HEK293 (cell line): Measurements from ENCODE around the gene CAPN10.
A peak's percentile ranks its signal among the peaks of the same experiment; 100 is the strongest.

Experiments
- IKZF3 ChIP-seq: fragments of 450-650 bp; IDR thresholded peaks from 2 replicates; pipeline ENCODE4 v1.5.0; 2018; ENCODE audit warnings: missing biosample characterization, mild to moderate bottlenecking, missing genetic modification characterization, moderate library complexity
- KLF1 ChIP-seq: fragments of 450-650 bp; formaldehyde crosslinking; IDR thresholded peaks from 2 replicates; pipeline ENCODE4 v1.5.1; 2016; ENCODE audit warnings: missing biosample characterization, missing genetic modification characterization
- REPIN1 ChIP-seq: fragments of 450-650 bp; formaldehyde crosslinking; IDR thresholded peaks from 2 replicates; pipeline ENCODE4 v1.5.1; 2017; ENCODE audit warnings: missing biosample characterization, missing genetic modification characterization, low read depth
- SCRT2 ChIP-seq: fragments of 450-650 bp; formaldehyde crosslinking; IDR thresholded peaks from 2 replicates; pipeline ENCODE4 v1.5.1; 2016; ENCODE audit warnings: missing biosample characterization, missing genetic modification characterization
- SP2 ChIP-seq: fragments of 450-650 bp; formaldehyde crosslinking; IDR thresholded peaks from 2 replicates; pipeline ENCODE4 v1.5.1; 2016; ENCODE audit warnings: missing biosample characterization, missing genetic modification characterization
- ZBTB48 ChIP-seq: fragments of 450-650 bp; formaldehyde crosslinking; IDR thresholded peaks from 2 replicates; pipeline ENCODE4 v1.5.1; 2016; ENCODE audit warnings: missing biosample characterization, missing genetic modification characterization
- ZBTB7A ChIP-seq: fragments of 450-650 bp; formaldehyde crosslinking; IDR thresholded peaks from 2 replicates; pipeline ENCODE4 v1.5.1; 2016; ENCODE audit warnings: low read depth, missing biosample characterization, missing genetic modification characterization
- ZNF19 ChIP-seq: fragments of 450-650 bp; formaldehyde crosslinking; IDR thresholded peaks from 2 replicates; pipeline ENCODE4; 2016; ENCODE audit warnings: missing biosample characterization, missing genetic modification characterization, low read depth
- ZNF768 ChIP-seq: fragments of 450-650 bp; formaldehyde crosslinking; IDR thresholded peaks from 2 replicates; pipeline ENCODE4 v1.5.1; 2018; ENCODE audit warnings: missing biosample characterization, mild to moderate bottlenecking, missing genetic modification characterization
- ZSCAN23 ChIP-seq: fragments of 450-650 bp; formaldehyde crosslinking; IDR thresholded peaks from 2 replicates; pipeline ENCODE4 v1.5.1; 2016; ENCODE audit warnings: missing biosample characterization, missing genetic modification characterization
- ZSCAN30 ChIP-seq: fragments of 450-650 bp; IDR thresholded peaks from 2 replicates; pipeline ENCODE4 v1.5.1; 2018; ENCODE audit warnings: missing biosample characterization, mild to moderate bottlenecking, missing genetic modification characterization, moderate library complexity
- TF ChIP-seq, protein P1 (sequence below): fragments of 450-650 bp; formaldehyde crosslinking; IDR thresholded peaks from 2 replicates; pipeline ENCODE4 v1.5.1; 2016; ENCODE audit warnings: missing biosample characterization, missing genetic modification characterization
- TF ChIP-seq, protein P2 (sequence below): fragments of 450-650 bp; IDR thresholded peaks from 2 replicates; pipeline ENCODE4 v1.5.1; 2018; ENCODE audit warnings: missing biosample characterization, mild to moderate bottlenecking, missing genetic modification characterization
- TF ChIP-seq, protein P3 (sequence below): fragments of 450-650 bp; formaldehyde crosslinking; optimal IDR thresholded peaks from 2 replicates; pipeline ENCODE3; 2016; ENCODE audit warnings: missing biosample characterization, mild to moderate bottlenecking, missing genetic modification characterization
- TF ChIP-seq, protein P4 (sequence below): fragments of 450-650 bp; formaldehyde crosslinking; IDR thresholded peaks from 2 replicates; pipeline ENCODE4 v1.5.1; 2016; ENCODE audit warnings: missing biosample characterization, missing genetic modification characterization
- TF ChIP-seq, protein P5 (sequence below): fragments of 450-650 bp; IDR thresholded peaks from 2 replicates; pipeline ENCODE4 v1.5.1; 2018; ENCODE audit warnings: missing biosample characterization, missing genetic modification characterization
- TF ChIP-seq, protein P6 (sequence below): fragments of 450-650 bp; formaldehyde crosslinking; IDR thresholded peaks from 2 replicates; pipeline ENCODE4 v1.5.1; 2016; ENCODE audit warnings: missing biosample characterization, missing genetic modification characterization
- TF ChIP-seq, protein P7 (sequence below): fragments of 450-650 bp; formaldehyde crosslinking; IDR thresholded peaks from 2 replicates; pipeline ENCODE4 v1.5.1; 2016; ENCODE audit warnings: missing biosample characterization, missing genetic modification characterization
- TF ChIP-seq, protein P8 (sequence below): fragments of 450-650 bp; formaldehyde crosslinking; IDR thresholded peaks from 2 replicates; pipeline ENCODE4 v1.5.1; 2016; ENCODE audit warnings: missing biosample characterization, missing genetic modification characterization
- TF ChIP-seq, protein P9 (sequence below): fragments of 450-650 bp; formaldehyde crosslinking; IDR thresholded peaks from 2 replicates; pipeline ENCODE4 v1.5.1; 2016; ENCODE audit warnings: missing biosample characterization, missing genetic modification characterization, low read depth

Gene CAPN10

DNA sequence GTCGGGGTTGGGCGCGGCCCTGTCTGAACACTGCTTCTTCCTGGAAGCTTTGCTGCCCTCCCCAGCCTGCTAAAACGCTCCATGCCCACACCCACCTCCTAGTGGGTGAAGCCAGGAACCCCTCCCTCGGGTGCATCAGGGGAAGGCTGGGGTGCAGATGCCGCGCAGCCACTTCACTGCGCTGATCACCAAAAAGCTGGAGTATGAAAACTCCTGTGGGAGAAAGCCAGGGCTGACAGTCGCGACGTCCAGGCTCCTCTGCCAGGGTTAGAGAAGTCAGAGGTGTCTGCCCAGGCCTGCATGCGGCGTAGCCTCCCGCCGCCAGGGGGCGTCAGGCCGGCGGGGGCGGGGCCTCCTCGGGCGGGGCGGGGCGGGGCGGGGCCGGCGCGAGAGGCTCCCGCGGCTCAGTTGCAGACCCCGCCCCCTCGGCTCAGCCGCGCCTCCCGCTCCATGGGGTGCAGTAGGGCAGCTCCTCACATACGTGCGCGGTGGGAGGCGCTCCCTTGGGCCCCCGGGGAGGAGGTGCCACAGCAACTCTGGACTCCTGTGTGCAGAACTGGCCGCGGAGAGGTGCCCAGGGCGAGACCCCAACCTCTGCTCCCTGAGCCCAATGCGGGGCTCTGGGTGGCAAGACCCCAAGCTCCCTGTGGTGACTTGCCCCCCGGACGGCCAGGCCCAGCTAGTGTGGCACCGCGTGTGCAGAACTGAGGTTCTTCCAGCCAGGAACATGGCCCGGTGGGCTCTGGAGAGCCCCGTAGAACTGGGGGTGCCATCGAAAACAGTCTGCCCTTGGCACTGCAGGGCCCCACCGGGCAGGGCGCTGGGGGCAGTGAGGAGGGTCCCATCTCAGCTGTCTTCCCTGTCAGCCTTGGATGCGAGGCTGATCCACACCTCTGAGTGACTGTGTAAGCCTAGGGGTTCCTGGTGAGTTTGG is 20.1 kb upstream of the CAPN10 start (continued):
- no peak for TF ChIP-seq ZNF768 (tag by site-specific recombination)
- no peak for TF ChIP-seq IKZF3
- no peak for TF ChIP-seq ZNF19 (tag by site-specific recombination)
- peak; percentile 51 for TF ChIP-seq SP2 (tag by site-specific recombination)
- TF ChIP-seq, protein P1, sequence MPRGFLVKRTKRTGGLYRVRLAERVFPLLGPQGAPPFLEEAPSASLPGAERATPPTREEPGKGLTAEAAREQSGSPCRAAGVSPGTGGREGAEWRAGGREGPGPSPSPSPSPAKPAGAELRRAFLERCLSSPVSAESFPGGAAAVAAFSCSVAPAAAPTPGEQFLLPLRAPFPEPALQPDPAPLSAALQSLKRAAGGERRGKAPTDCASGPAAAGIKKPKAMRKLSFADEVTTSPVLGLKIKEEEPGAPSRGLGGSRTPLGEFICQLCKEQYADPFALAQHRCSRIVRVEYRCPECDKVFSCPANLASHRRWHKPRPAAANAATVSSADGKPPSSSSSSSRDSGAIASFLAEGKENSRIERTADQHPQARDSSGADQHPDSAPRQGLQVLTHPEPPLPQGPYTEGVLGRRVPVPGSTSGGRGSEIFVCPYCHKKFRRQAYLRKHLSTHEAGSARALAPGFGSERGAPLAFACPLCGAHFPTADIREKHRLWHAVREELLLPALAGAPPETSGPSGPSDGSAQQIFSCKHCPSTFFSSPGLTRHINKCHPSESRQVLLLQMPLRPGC = no peak
- TF ChIP-seq, protein P2, sequence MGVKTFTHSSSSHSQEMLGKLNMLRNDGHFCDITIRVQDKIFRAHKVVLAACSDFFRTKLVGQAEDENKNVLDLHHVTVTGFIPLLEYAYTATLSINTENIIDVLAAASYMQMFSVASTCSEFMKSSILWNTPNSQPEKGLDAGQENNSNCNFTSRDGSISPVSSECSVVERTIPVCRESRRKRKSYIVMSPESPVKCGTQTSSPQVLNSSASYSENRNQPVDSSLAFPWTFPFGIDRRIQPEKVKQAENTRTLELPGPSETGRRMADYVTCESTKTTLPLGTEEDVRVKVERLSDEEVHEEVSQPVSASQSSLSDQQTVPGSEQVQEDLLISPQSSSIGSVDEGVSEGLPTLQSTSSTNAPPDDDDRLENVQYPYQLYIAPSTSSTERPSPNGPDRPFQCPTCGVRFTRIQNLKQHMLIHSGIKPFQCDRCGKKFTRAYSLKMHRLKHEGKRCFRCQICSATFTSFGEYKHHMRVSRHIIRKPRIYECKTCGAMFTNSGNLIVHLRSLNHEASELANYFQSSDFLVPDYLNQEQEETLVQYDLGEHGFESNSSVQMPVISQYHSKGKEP (tag by site-specific recombination) = no peak
- TF ChIP-seq, protein P3, sequence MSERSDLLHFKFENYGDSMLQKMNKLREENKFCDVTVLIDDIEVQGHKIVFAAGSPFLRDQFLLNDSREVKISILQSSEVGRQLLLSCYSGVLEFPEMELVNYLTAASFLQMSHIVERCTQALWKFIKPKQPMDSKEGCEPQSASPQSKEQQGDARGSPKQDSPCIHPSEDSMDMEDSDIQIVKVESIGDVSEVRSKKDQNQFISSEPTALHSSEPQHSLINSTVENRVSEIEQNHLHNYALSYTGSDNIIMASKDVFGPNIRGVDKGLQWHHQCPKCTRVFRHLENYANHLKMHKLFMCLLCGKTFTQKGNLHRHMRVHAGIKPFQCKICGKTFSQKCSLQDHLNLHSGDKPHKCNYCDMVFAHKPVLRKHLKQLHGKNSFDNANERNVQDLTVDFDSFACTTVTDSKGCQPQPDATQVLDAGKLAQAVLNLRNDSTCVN (tag by site-specific recombination) = peak; percentile 37
- TF ChIP-seq, protein P4, sequence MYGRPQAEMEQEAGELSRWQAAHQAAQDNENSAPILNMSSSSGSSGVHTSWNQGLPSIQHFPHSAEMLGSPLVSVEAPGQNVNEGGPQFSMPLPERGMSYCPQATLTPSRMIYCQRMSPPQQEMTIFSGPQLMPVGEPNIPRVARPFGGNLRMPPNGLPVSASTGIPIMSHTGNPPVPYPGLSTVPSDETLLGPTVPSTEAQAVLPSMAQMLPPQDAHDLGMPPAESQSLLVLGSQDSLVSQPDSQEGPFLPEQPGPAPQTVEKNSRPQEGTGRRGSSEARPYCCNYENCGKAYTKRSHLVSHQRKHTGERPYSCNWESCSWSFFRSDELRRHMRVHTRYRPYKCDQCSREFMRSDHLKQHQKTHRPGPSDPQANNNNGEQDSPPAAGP = no peak
- 0 out of 2 replicates have a peak, but pooled peaks have one; percentile 28 for TF ChIP-seq ZBTB7A (tag by site-specific recombination)
- TF ChIP-seq, protein P5, sequence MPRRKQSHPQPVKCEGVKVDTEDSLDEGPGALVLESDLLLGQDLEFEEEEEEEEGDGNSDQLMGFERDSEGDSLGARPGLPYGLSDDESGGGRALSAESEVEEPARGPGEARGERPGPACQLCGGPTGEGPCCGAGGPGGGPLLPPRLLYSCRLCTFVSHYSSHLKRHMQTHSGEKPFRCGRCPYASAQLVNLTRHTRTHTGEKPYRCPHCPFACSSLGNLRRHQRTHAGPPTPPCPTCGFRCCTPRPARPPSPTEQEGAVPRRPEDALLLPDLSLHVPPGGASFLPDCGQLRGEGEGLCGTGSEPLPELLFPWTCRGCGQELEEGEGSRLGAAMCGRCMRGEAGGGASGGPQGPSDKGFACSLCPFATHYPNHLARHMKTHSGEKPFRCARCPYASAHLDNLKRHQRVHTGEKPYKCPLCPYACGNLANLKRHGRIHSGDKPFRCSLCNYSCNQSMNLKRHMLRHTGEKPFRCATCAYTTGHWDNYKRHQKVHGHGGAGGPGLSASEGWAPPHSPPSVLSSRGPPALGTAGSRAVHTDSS (tag by site-specific recombination) = no peak
- TF ChIP-seq SCRT2 (tag by site-specific recombination) = no peak
- TF ChIP-seq KLF1 = peak; percentile 8; the same call in 1 of the 2 replicates
- TF ChIP-seq, protein P6, sequence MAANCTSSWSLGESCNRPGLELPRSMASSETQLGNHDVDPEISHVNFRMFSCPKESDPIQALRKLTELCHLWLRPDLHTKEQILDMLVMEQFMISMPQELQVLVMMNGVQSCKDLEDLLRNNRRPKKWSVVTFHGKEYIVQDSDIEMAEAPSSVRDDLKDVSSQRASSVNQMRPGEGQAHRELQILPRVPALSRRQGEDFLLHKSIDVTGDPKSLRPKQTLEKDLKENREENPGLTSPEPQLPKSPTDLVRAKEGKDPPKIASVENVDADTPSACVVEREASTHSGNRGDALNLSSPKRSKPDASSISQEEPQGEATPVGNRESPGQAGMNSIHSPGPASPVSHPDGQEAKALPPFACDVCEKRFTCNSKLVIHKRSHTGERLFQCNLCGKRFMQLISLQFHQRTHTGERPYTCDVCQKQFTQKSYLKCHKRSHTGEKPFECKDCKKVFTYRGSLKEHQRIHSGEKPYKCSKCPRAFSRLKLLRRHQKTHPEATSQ (tag by site-specific recombination) = no peak
- no peak for TF ChIP-seq ZBTB48 (tag by site-specific recombination)
- TF ChIP-seq REPIN1 (tag by site-specific recombination) = no peak
- TF ChIP-seq, protein P7, sequence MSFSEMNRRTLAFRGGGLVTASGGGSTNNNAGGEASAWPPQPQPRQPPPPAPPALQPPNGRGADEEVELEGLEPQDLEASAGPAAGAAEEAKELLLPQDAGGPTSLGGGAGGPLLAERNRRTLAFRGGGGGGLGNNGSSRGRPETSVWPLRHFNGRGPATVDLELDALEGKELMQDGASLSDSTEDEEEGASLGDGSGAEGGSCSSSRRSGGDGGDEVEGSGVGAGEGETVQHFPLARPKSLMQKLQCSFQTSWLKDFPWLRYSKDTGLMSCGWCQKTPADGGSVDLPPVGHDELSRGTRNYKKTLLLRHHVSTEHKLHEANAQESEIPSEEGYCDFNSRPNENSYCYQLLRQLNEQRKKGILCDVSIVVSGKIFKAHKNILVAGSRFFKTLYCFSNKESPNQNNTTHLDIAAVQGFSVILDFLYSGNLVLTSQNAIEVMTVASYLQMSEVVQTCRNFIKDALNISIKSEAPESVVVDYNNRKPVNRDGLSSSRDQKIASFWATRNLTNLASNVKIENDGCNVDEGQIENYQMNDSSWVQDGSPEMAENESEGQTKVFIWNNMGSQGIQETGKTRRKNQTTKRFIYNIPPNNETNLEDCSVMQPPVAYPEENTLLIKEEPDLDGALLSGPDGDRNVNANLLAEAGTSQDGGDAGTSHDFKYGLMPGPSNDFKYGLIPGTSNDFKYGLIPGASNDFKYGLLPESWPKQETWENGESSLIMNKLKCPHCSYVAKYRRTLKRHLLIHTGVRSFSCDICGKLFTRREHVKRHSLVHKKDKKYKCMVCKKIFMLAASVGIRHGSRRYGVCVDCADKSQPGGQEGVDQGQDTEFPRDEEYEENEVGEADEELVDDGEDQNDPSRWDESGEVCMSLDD (tag by site-specific recombination) = peak; percentile 73; the same call in 1 of the 2 replicates
- TF ChIP-seq ZSCAN23 (tag by site-specific recombination) = no peak
- TF ChIP-seq, protein P8, sequence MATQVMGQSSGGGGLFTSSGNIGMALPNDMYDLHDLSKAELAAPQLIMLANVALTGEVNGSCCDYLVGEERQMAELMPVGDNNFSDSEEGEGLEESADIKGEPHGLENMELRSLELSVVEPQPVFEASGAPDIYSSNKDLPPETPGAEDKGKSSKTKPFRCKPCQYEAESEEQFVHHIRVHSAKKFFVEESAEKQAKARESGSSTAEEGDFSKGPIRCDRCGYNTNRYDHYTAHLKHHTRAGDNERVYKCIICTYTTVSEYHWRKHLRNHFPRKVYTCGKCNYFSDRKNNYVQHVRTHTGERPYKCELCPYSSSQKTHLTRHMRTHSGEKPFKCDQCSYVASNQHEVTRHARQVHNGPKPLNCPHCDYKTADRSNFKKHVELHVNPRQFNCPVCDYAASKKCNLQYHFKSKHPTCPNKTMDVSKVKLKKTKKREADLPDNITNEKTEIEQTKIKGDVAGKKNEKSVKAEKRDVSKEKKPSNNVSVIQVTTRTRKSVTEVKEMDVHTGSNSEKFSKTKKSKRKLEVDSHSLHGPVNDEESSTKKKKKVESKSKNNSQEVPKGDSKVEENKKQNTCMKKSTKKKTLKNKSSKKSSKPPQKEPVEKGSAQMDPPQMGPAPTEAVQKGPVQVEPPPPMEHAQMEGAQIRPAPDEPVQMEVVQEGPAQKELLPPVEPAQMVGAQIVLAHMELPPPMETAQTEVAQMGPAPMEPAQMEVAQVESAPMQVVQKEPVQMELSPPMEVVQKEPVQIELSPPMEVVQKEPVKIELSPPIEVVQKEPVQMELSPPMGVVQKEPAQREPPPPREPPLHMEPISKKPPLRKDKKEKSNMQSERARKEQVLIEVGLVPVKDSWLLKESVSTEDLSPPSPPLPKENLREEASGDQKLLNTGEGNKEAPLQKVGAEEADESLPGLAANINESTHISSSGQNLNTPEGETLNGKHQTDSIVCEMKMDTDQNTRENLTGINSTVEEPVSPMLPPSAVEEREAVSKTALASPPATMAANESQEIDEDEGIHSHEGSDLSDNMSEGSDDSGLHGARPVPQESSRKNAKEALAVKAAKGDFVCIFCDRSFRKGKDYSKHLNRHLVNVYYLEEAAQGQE = no peak
- TF ChIP-seq, protein P9, sequence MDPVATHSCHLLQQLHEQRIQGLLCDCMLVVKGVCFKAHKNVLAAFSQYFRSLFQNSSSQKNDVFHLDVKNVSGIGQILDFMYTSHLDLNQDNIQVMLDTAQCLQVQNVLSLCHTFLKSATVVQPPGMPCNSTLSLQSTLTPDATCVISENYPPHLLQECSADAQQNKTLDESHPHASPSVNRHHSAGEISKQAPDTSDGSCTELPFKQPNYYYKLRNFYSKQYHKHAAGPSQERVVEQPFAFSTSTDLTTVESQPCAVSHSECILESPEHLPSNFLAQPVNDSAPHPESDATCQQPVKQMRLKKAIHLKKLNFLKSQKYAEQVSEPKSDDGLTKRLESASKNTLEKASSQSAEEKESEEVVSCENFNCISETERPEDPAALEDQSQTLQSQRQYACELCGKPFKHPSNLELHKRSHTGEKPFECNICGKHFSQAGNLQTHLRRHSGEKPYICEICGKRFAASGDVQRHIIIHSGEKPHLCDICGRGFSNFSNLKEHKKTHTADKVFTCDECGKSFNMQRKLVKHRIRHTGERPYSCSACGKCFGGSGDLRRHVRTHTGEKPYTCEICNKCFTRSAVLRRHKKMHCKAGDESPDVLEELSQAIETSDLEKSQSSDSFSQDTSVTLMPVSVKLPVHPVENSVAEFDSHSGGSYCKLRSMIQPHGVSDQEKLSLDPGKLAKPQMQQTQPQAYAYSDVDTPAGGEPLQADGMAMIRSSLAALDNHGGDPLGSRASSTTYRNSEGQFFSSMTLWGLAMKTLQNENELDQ (tag by site-specific recombination) = no peak
- no peak for TF ChIP-seq ZSCAN30 (tag by site-specific recombination)
